ENCODE data around the gene INCENP.

GRCh38 chr11:62108017-62108750, 15.6 kb upstream of the INCENP start:
- TF ChIP-seq CTCF (optimal IDR thresholded peaks at IDR 0.05 in 1 of 3, IDR thresholded peaks at IDR 0.05 in 1 of 3, conservative IDR thresholded peaks at IDR 0.05 in 1 of 3; ENCODE audit: extremely low read depth in 1 of 3, insufficient read depth in 2 of 3, low read length in 3 of 3) (peak; percentile 65 to 82 (median 76)), EZH2 (IDR thresholded peaks at IDR 0.05; ENCODE audit: low read length) (no peak)

Data from keratinocyte (primary cell).